TTC549 (cell line): ENCODE measurements around the gene PRICKLE2.

Experiments
- FAIRE-seq: peaks from 2 replicates; lab custom pipeline; 2012; peaks lifted over from hg19 to GRCh38; lab: Jason Lieb, UNC

Gene PRICKLE2

GRCh38 chr3:64253689-64254088 is 28.4 kb upstream of the PRICKLE2 start:
- FAIRE-seq: no peak

DNA sequence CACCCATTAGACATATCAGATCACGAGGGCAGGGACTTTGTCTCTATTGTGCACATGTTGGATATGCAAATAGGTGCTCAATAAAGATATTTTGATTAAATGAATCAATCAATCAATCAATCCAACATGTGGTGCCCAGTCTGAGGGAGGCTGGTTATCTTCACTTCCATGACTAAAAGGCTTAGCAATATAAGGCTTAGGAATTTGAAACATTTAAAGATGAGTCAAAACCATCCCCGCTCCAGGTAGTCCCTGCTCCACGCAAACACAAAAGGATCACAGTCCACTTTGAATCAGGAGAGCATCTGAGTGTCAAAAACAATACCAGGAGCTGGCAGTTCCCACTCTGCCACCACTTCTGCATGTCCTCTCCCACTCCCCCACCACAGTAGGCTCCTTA is 25.8 kb upstream of the PRICKLE2 start:
- no peak for FAIRE-seq

DNA sequence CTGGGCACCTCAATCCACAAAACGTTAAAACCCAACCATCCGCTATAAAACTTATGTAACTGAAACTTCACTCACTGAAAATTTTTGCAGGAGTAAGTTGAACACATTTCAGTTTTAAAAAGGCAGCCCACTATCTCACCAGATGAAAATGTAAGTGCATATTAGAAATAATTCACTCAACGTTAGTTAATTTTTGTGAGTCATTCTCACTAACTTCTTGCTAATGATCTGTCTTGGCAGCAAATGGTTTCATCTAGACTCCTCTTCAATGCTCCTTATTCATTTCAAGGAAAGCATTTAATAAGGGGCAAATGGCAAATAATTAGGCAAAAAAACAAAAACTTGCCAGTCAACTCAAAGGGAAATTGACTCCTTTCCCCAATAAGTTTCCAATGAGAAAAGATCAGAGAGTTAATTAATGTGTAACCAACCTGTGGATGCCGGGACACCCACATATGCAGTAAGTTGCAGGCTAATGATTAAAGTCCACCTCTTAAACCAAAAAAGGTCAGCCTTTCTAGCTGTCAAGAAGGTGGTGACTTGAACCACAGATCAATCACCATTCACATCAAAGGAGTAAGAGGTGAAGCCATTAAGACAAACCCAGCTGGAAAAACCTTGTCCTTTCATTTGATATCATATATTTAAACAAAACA is 22.9 kb upstream of the PRICKLE2 start:
- no peak for FAIRE-seq

DNA sequence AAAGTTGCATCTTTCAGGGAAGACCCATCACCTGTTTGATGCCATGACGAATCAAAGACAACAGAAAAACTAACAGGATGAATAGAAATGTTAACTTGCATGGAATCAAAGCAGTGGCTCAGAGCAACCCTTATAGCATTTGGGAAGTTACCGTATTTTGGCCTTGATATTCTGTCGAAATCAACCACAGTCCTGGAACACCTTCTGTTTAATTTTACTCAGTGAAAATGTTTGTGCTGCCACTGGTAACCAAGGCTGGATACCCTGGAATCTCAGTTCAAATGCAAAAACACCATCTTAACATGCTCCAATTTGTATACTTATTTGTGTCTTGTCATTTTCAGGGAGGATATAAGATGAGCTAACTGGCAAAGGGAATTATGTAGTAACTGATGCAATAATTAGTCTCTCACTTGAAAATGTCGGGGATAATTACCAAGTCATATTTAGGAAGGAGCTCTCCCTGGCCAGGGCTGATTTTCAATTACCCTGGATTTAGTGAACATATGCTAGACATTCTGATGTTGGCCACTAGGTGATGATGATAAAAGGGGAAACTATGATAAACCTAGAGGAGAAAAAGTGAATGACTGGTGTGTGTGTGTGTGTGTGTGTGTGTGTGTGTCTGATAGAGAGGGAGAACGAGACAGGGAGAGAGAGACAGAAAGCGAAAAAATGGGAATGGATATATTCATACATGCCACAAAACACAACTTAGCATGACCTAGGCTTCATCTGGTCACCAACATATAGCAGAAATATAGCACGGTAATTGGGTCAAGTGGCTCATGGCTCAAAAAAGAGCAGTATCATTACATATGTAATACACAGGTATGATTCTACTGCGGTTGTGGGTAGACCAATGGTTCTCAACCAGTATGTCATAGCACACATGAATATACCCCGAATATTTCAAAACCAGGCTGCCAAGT is 19.0 kb upstream of the PRICKLE2 start:
- no peak for FAIRE-seq

GRCh38 chr3:64242435-64242834 is 17.2 kb upstream of the PRICKLE2 start:
- no peak for FAIRE-seq

DNA sequence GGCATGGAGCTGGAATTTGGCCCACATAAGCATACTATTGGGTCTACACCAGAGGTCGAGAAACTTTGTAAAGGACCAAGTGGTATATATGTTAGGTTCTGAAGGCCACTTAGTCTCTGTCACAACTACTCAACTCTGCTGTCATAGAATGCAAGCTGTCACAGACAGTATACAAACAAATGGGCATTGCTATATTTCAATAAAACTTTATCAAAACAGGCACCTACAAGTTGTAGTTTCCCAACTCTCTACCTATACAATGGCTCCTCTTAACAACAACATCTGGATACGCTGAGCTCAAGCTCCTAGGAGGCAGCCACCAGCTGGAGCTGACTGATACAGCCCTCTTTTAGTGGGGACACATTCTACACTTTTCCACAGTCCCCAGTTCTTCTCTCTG is 15.7 kb upstream of the PRICKLE2 start:
- FAIRE-seq: no peak

GRCh38 chr3:64240396-64240795 is 15.1 kb upstream of the PRICKLE2 start:
- no peak for FAIRE-seq

- no peak for FAIRE-seq
Measured at GRCh38 chr3:64239841-64240240, 14.6 kb upstream of the PRICKLE2 start.

GRCh38 chr3:64238971-64239667 is 13.9 kb upstream of the PRICKLE2 start:
- no peak for FAIRE-seq

DNA sequence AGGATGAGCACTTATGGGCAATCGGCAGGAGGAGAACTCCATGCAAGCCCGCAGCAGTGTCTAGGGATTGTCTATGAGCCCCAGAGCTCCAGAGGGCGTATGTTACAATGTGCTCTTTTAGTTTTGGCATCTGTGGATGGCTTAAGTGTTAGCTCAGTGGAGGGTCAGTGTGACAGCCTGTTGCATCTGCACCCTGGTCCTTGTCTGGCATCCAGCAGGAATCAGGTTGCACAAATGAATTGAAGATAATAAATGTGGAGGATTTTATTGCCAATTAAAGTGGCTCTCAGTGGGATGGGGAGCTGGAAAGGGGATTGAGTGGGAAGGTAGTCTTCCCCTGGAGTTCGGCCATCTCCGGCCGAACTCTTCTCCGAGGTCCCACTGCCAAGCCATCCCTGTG is 11.8 kb upstream of the PRICKLE2 start:
- FAIRE-seq: no peak

DNA sequence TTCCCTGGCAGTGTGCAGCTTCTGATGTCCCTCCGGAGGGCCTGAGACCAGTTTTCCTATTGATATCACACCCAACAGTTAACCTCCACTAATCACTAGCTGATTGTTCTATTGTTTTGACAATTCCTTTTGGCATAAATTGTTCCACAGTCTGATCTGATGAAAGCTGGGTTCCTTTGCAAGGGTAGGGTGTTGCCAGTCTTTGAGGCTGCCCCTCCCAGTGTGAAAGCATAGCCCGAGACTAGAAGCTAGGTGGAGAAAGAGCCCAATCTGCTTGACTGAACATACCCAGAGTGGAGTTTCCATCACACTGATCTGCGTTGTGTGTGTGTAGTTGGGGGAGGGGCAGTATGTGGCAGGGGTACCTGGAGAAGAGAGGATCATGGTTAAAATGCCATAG is 10.3 kb upstream of the PRICKLE2 start:
- no peak for FAIRE-seq

DNA sequence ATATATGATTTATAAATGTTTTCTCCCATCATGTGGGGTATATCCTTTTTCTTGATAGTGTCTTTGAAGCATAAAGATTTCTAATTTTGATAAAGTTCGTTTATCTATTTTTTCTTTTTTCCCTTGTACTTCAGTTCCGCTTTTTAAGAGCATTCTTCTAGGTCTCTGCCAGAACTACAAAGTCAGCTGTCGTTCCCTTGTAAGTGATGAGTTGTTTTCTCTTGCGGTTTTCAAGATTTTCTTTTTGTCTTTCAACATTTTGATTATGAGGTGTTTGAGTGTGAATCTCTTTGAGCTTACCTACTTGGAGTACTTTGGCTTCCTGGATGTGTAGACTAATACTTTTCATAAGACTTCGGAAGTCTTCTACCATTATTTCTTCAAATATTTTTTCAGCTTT is 9.3 kb upstream of the PRICKLE2 start:
- no peak for FAIRE-seq

DNA sequence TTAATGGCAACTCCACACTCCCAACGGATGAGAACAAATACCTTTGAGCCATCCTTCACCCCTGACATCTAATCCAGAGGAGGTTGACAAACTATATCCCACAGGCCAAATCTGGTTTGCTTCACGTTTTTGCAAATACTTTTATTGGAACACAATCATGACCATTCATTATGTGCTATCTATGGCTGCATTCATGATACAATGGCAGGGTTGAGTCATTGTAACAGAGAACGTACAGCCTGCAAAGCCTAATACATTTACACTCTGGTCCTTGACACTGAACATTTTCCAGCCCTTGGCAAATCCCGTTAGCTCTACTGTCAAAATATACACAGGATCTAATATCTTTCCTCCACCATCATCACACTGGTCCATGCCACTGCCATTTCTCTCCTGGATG is 7.6 kb upstream of the PRICKLE2 start:
- FAIRE-seq: no peak

DNA sequence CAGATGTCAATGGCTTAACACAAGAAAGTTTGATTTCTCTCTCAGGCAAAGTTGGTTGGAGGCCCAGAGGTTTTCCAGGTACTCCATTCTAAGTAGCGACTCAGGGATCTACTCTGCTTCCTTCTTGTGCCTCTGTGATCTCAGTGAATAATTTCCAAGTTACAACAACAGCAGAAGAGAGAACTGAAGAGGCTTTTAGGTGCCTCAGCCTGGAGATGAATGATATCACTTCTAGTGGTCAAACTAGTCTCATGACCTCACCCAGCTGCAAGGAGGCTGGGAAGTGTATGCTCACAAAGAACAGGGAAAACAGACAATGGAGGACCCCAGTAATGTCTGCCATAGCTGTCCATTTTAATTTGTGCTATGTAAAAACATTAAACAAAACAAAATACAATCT is 4.6 kb upstream of the PRICKLE2 start:
- FAIRE-seq: no peak

GRCh38 chr3:64228110-64228509 is 2.8 kb upstream of the PRICKLE2 start:
- FAIRE-seq: no peak

DNA sequence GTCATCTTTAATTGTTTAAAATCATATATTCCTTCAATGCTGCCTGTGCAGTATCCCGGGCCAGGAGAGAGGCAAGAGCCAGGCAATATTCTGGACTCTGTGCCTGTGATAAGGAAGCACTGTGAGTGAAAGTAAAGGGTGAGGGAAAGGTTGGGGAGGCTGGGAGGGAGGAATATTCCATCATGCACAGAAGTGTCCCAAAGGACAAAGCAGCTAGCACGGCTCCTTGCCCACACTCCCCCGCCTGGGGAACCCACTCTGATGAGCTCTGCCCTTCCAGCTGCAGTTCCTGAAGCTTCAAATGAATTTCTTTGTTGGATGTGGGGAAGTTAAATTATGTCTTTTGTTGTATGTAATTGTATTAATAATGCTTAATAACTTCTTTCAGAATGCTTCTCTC is 1.5 kb upstream of the PRICKLE2 start:
- FAIRE-seq: no peak

- FAIRE-seq: no peak
Measured at GRCh38 chr3:64225695-64226499, 631 bp upstream of the PRICKLE2 start.

DNA sequence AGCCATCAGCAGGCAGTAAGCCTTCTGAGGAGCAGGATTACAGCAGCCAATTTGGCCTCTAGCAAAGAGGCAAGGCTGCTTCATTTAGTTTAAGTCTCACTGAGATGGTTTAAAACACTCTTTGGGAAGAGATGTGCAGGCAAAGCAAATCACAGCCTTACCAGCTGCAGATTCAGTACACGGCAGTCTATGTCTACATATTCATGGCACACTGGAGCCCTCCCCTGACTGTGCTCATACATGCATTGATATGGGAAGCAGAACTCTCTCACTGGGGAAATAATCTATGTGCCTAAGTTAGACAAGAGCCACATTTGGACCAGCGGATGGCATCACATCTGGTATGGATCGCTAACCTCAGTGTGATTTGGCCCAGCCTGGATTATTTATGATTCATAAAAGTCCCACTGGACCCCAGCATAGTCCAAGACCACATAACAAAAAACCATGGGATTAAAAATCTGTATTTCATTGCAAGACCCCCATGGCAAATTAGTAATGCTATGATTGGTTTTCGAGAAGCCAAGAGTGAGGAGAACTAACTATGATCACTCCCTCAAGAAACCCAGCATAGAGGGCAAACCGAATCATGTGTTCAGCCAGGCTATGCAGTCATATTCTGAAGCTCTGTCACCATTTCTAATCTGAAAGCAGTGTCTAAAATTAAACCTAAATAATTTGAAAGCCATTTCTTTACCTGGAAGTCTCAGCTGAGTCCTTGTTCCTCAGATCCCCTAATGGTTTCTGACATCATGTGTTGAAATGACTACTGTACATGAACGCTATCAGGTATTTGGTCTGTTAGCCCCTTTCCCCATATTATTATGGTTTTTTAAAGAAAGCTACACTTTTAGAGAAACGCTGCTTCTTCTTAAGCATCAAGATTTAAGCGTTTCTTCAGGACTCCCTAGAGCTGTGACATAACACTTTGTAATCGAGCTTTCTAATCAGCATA is 1.2 kb downstream of the PRICKLE2 start:
- FAIRE-seq: no peak

DNA sequence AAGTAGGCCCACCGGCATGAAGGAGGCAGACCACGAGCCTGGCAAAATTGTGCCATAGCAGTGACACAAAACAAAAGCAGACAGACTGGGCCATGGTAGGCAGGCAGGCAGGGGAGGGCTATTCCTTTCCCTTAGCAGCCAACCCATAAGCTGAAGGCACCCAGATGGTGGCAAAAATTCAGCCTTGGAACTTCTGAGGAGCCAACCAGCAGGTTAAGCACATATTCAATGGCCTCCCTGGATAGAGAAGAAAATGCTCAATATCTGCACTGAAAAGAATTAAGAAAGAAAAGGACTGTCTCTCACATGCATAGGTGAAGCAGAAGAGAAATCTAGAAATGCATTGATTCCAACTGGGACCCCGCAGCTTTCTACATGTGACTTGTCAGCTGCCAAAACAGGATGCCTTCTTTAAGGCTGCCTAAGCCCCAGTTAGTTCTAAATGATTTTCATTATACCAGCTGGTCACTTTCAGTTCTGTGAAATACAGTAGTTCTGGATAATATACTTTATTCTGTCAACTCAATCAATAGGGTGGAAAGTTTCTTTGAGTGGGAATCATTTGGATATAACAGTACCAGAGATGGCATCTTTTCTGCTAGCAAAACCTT is 2.7 kb downstream of the PRICKLE2 start:
- FAIRE-seq: no peak

GRCh38 chr3:64221571-64222257 is 3.6 kb downstream of the PRICKLE2 start:
- FAIRE-seq: no peak
